ENCODE data around the gene STARD6. TPM values are rescaled to one million over a fixed set of nuclear protein-coding genes. Genes with fewer than 3 reads are reported as not detected.
"Not testable (repeated sequence)": the region's sequence is repeated elsewhere in the genome, so short reads cannot be mapped to it uniquely, and the experiment has no call there.

The STARD6 gene
- polyA plus RNA-seq, 1 of the 3 experiments (the other 2 are of a cell fraction) = not detected

DNA sequence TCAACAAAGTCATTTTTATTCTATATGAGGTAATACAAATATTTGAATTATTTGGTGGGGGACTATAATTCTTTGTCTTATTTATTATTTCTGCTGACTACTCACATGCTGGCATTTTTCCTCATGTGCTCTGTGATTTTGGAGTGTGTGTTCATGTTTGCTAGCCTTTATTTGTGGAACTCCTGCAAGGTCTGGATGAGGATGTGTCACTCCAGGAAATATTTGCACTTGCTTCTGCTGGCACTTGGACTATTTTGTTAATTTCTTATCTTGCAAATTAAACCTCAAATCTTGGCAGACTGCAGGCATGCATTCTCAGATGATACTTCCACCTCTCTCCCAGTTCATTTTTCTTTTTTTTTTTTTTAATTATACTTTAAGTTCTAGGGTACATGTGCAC lies 54.2 kb downstream of the STARD6 start:
- H3K9me3 ChIP-seq = 0 out of 2 replicates have a peak, but pooled peaks cover 4% of the 10 kb centered on the region
- no peaks in the 10 kb centered on the region for H3K4me1 ChIP-seq (ENCODE audit: control insufficient read depth in 1 of 2, insufficient read depth in 2 of 2, low read depth in 1 of 2, low read length in 1 of 2)
- TF ChIP-seq ELF1 (IDR thresholded peaks at IDR 0.05) (no peak), JUND (IDR thresholded peaks at IDR 0.05) (no peak), FOXJ3 (CRISPR knock-in tag; IDR thresholded peaks at IDR 0.05) (no peak), RFX5 (IDR thresholded peaks at IDR 0.05; ENCODE audit: low read length) (no peak), EP300 (IDR thresholded peaks at IDR 0.05; ENCODE audit: borderline replicate concordance in 1 of 2, low read depth in 1 of 2, low read length in 1 of 2) (no peak), RAD21 (IDR thresholded peaks at IDR 0.05; ENCODE audit: low read length) (no peak), RXRA (IDR thresholded peaks at IDR 0.05; ENCODE audit: borderline replicate concordance, low read depth) (no peak), TCF12 (IDR thresholded peaks at IDR 0.05) (no peak), POLR2AphosphoS5 (IDR thresholded peaks at IDR 0.05; ENCODE audit: low read depth, low read length) (no peak), YY1 (IDR thresholded peaks at IDR 0.05; ENCODE audit: low read depth) (no peak), TAF1 (IDR thresholded peaks at IDR 0.05; ENCODE audit: borderline replicate concordance, low read depth, low read length) (no peak)
- TF ChIP-seq, protein P1, sequence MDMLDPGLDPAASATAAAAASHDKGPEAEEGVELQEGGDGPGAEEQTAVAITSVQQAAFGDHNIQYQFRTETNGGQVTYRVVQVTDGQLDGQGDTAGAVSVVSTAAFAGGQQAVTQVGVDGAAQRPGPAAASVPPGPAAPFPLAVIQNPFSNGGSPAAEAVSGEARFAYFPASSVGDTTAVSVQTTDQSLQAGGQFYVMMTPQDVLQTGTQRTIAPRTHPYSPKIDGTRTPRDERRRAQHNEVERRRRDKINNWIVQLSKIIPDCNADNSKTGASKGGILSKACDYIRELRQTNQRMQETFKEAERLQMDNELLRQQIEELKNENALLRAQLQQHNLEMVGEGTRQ (IDR thresholded peaks at IDR 0.05; ENCODE audit: borderline replicate concordance, low read depth, low read length) = no peak
- TF ChIP-seq, protein P2, sequence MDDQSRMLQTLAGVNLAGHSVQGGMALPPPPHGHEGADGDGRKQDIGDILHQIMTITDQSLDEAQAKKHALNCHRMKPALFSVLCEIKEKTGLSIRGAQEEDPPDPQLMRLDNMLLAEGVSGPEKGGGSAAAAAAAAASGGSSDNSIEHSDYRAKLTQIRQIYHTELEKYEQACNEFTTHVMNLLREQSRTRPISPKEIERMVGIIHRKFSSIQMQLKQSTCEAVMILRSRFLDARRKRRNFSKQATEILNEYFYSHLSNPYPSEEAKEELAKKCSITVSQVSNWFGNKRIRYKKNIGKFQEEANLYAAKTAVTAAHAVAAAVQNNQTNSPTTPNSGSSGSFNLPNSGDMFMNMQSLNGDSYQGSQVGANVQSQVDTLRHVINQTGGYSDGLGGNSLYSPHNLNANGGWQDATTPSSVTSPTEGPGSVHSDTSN (IDR thresholded peaks at IDR 0.05) = no peak
- no peak overlapping the region for H3K27ac ChIP-seq (ENCODE audit: low read depth in 2 of 2, low read length in 1 of 2)
- H3K79me2 ChIP-seq (ENCODE audit: insufficient read depth) = no peaks in the 10 kb centered on the region
- DNase-seq = no peak
- H3K4me2 ChIP-seq = no peak overlapping the region
- no peak overlapping the region for H2AFZ ChIP-seq (ENCODE audit: low read depth)
- ChIA-PET POLR2A (no interaction called here), CTCF (no interaction called here)
- H3K9me2 ChIP-seq = no peaks in the 10 kb centered on the region
- peaks cover 0 to 3% of the 10 kb centered on the region in 2 experiments for H3K36me3 ChIP-seq (replicated peaks in 1 of 2; ENCODE audit: control insufficient read depth in 1 of 2, insufficient read depth in 2 of 2, low read length in 1 of 2)
- no peaks in the 10 kb centered on the region for H4K20me1 ChIP-seq (ENCODE audit: insufficient read depth)
- H3K9ac ChIP-seq = no peak overlapping the region
- no peak overlapping the region for H3K4me3 ChIP-seq (ENCODE audit: low read depth in 2 of 2, low read length in 1 of 2)
- H3F3A ChIP-seq (replicated peaks; ENCODE audit: insufficient read depth) = no peaks in the 10 kb centered on the region
- H3K27me3 ChIP-seq (ENCODE audit: insufficient read depth) = no peaks in the 10 kb centered on the region

DNA sequence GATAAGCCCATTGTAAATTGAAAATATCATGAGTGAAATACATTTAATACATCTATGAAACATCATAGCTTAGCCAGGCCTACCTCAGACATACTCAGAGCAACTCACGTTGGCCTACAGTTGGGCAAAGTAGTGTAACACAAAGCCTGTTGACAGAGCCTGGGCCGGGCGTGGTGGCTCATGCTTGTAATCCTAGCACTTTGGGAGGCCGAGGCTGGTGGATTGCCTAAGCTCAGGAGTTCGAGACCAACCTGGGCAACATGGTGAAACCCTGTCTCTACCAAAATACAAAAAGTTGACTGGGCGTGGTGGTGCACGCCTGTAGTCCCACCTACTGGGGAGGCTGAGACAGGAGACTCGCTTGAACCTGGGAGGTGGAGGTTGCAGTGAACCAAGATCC lies 58.7 kb downstream of the STARD6 start:
- H3K9me3 ChIP-seq; H3K79me2 ChIP-seq (ENCODE audit: insufficient read depth); H2AFZ ChIP-seq (ENCODE audit: low read depth); DNase-seq; H3F3A ChIP-seq (replicated peaks; ENCODE audit: insufficient read depth); H3K4me2 ChIP-seq; H3K4me3 ChIP-seq (ENCODE audit: low read depth in 2 of 2, low read length in 1 of 2); H3K9ac ChIP-seq; H4K20me1 ChIP-seq (ENCODE audit: insufficient read depth); H3K27me3 ChIP-seq (ENCODE audit: insufficient read depth); POLR2A ChIA-PET; H3K27ac ChIP-seq (ENCODE audit: low read depth in 2 of 2, low read length in 1 of 2); H3K4me1 ChIP-seq (ENCODE audit: control insufficient read depth in 1 of 2, insufficient read depth in 2 of 2, low read depth in 1 of 2, low read length in 1 of 2); H3K9me2 ChIP-seq: not testable (repeated sequence)
- 85% methylated on average over 6 of the region's 8 CpGs for WGBS (ENCODE audit: low lambda C conversion rate)
- H3K36me3 ChIP-seq (replicated peaks in 1 of 2; ENCODE audit: control insufficient read depth in 1 of 2, insufficient read depth in 2 of 2, low read length in 1 of 2) = peaks cover 14 to 21% of the 10 kb centered on the region in 2 experiments
- CTCF ChIA-PET = interaction anchor here (1.0 to 1.5 kb wide), 2 partner anchors 11 to 93 kb away, joined by 4 read pairs; no protein-coding TSS in a partner anchor

All from SK-N-SH (cell line).